ENCODE measurements around the gene TSPAN4. TPM values are rescaled to one million over a fixed set of nuclear protein-coding genes. Genes with fewer than 3 reads are reported as not detected.

Gene TSPAN4
- total and polyA plus RNA-seq, 9 of the 15 experiments (the other 6 are each of a cell fraction or from before 2014, with no cell fraction given) = 0.07 to 31.0 (median 15.7) TPM

- TF ChIP-seq ZNF318 (IDR thresholded peaks at IDR 0.05; ENCODE audit: borderline replicate concordance in 1 of 2, low read depth in 1 of 2) (no peak), RAD51 (IDR thresholded peaks at IDR 0.05; ENCODE audit: borderline replicate concordance, low read depth) (no peak), ZNF175 (CRISPR knock-in tag; IDR thresholded peaks at IDR 0.05; ENCODE audit: low read depth) (no peak), LCOR (CRISPR knock-in tag; IDR thresholded peaks at IDR 0.05) (no peak), PRDM10 (IDR thresholded peaks at IDR 0.05; ENCODE audit: partially characterized antibody) (peak; percentile 5), ZNF740 (CRISPR knock-in tag; IDR thresholded peaks at IDR 0.05) (no peak), ZNF740 (tag; IDR thresholded peaks at IDR 0.05) (no peak), RHOXF2B (CRISPR knock-in tag; conservative IDR thresholded peaks at IDR 0.05) (no peak), MAFK (IDR thresholded peaks at IDR 0.05; ENCODE audit: low read length) (no peak), SRF (CRISPR knock-in tag; IDR thresholded peaks at IDR 0.05) (no peak), THRA (IDR thresholded peaks at IDR 0.05) (no peak), ZBTB8A (IDR thresholded peaks at IDR 0.05; ENCODE audit: partially characterized antibody) (no peak)
Measured at GRCh38 chr11:808427-809286, 34.0 kb upstream of the TSPAN4 start (continued).

All from K562 (cell line).